ENCODE results near the gene ACVR2A.

- TF ChIP-seq GATA2 (IDR thresholded peaks at IDR 0.05; ENCODE audit: low read depth, low read length) (no peak), GATA3 (IDR thresholded peaks at IDR 0.05; ENCODE audit: low read depth, low read length) (no peak)
Observed at GRCh38 chr2:147934881-147935620, 90.2 kb downstream of the ACVR2A start.
